GM11168 (cell line): Measurements from ENCODE around the gene FAM240A.

Experiments used
- in situ Hi-C: fragments of 300-500 bp; cut with MboI; formaldehyde crosslinking; loops from one replicate; pipeline ENCODE4 v1.12.0; 2022; ENCODE audit warnings: low sequenced_read_pairs; ENCODE audit not compliant: unreplicated experiment

FAM240A gene

GRCh38 chr3:46670891-46671427 lies 58.6 kb downstream of the FAM240A start:
- in situ Hi-C loops: no loop called here

- in situ Hi-C loops: no loop called here
These were observed 59.4 kb downstream of the FAM240A start for GRCh38 chr3:46671541-46672348.

GRCh38 chr3:46672349-46672695 lies 60.0 kb downstream of the FAM240A start:
- in situ Hi-C loops: no loop called here

- in situ Hi-C loops: no loop called here
These were observed 61.1 kb downstream of the FAM240A start for GRCh38 chr3:46673151-46674030.

- in situ Hi-C loops: no loop called here
These were observed 61.9 kb downstream of the FAM240A start for GRCh38 chr3:46674031-46674845.

GRCh38 chr3:46675426-46675825 lies 63.1 kb downstream of the FAM240A start:
- in situ Hi-C loops: no loop called here
